ENCODE measurements around the gene MBP. TPM values are rescaled to one million over a fixed set of nuclear protein-coding genes. Genes with fewer than 3 reads are reported as not detected.

MBP gene
- polyA plus RNA-seq, 1 experiment, result 5.3 TPM

GRCh38 chr18:77161383-77161782, 28.8 kb upstream of the MBP start:
- Histone ChIP-seq H3K4me3 (ENCODE audit: low read depth, low read length) (no peak overlapping the region), H3K27me3 (ENCODE audit: control insufficient read depth, insufficient read depth, low read length) (peaks cover 15% of the 10 kb centered on the region), H3K9me3 (ENCODE audit: control insufficient read depth, insufficient read depth, low read length) (peaks cover 3% of the 10 kb centered on the region; the same call in 1 of the 2 replicates), H3K27ac (ENCODE audit: low read depth, low read length) (no peak overlapping the region)
- DNase-seq (ENCODE audit: low read depth, low spot score), result no peak
- ChIA-PET POLR2A (no interaction called here), CTCF (no interaction called here)
- TF ChIP-seq, protein P1, sequence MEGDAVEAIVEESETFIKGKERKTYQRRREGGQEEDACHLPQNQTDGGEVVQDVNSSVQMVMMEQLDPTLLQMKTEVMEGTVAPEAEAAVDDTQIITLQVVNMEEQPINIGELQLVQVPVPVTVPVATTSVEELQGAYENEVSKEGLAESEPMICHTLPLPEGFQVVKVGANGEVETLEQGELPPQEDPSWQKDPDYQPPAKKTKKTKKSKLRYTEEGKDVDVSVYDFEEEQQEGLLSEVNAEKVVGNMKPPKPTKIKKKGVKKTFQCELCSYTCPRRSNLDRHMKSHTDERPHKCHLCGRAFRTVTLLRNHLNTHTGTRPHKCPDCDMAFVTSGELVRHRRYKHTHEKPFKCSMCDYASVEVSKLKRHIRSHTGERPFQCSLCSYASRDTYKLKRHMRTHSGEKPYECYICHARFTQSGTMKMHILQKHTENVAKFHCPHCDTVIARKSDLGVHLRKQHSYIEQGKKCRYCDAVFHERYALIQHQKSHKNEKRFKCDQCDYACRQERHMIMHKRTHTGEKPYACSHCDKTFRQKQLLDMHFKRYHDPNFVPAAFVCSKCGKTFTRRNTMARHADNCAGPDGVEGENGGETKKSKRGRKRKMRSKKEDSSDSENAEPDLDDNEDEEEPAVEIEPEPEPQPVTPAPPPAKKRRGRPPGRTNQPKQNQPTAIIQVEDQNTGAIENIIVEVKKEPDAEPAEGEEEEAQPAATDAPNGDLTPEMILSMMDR (IDR thresholded peaks at IDR 0.05; ENCODE audit: low read depth, low read length), result no peak

DNA sequence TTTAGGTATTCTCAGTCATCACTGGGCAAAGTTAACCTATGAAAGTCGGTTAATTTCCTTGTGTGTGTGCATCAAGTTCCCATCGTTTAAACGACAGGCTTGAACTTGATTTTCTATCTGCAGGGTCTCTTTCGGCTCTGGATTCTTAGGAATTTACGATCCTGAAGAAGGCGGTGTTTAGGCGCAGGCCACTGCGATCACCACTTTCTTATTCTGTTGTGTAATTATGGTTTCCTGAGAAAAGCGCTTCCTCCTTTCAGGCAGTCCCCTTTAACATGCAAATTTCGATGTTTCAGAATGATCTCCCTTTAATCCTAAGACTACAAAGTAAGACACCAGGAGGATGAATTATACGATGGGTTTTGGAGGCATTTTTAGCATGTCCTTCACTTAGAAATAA, 27.9 kb upstream of the MBP start:
- H3K27me3 ChIP-seq (ENCODE audit: control insufficient read depth, insufficient read depth, low read length), result peaks cover 16% of the 10 kb centered on the region
- CTCF ChIA-PET, result no interaction called here
- no peak overlapping the region for H3K27ac ChIP-seq (ENCODE audit: low read depth, low read length)
- H3K4me3 ChIP-seq (ENCODE audit: low read depth, low read length), result no peak overlapping the region
- POLR2A ChIA-PET, result no interaction called here
- H3K9me3 ChIP-seq (ENCODE audit: control insufficient read depth, insufficient read depth, low read length), result peaks cover 3% of the 10 kb centered on the region; the same call in 1 of the 2 replicates
- TF ChIP-seq, protein P1 (IDR thresholded peaks at IDR 0.05; ENCODE audit: low read depth, low read length), result no peak
- DNase-seq (ENCODE audit: low read depth, low spot score), result no peak

- Histone ChIP-seq H3K27ac (ENCODE audit: low read depth, low read length) (no peak overlapping the region), H3K4me3 (ENCODE audit: low read depth, low read length) (no peak overlapping the region), H3K9me3 (ENCODE audit: control insufficient read depth, insufficient read depth, low read length) (peaks cover 3% of the 10 kb centered on the region; the same call in 1 of the 2 replicates), H3K27me3 (ENCODE audit: control insufficient read depth, insufficient read depth, low read length) (peaks cover 8% of the 10 kb centered on the region)
- ChIA-PET CTCF (interaction anchor here (0.6 kb wide), 1 partner anchor 19 kb away, joined by 3 read pairs; no protein-coding TSS in a partner anchor), POLR2A (no interaction called here)
- DNase-seq (ENCODE audit: low read depth, low spot score), result no peak
- TF ChIP-seq, protein P1 (IDR thresholded peaks at IDR 0.05; ENCODE audit: low read depth, low read length), result no peak
Observed at GRCh38 chr18:77157312-77157711, 24.7 kb upstream of the MBP start.

GRCh38 chr18:77155031-77155430, 22.4 kb upstream of the MBP start:
- peaks cover 8% of the 10 kb centered on the region for H3K27me3 ChIP-seq (ENCODE audit: control insufficient read depth, insufficient read depth, low read length)
- TF ChIP-seq, protein P1 (IDR thresholded peaks at IDR 0.05; ENCODE audit: low read depth, low read length), result no peak
- peaks cover 3% of the 10 kb centered on the region; the same call in 1 of the 2 replicates for H3K9me3 ChIP-seq (ENCODE audit: control insufficient read depth, insufficient read depth, low read length)
- no peak for DNase-seq (ENCODE audit: low read depth, low spot score)
- no peak overlapping the region for H3K27ac ChIP-seq (ENCODE audit: low read depth, low read length)
- ChIA-PET POLR2A (no interaction called here), CTCF (no interaction called here)
- no peak overlapping the region for H3K4me3 ChIP-seq (ENCODE audit: low read depth, low read length)

GRCh38 chr18:77153404-77153803, 20.8 kb upstream of the MBP start:
- TF ChIP-seq, protein P1 (IDR thresholded peaks at IDR 0.05; ENCODE audit: low read depth, low read length), result no peak
- peaks cover 5% of the 10 kb centered on the region for H3K27me3 ChIP-seq (ENCODE audit: control insufficient read depth, insufficient read depth, low read length)
- POLR2A ChIA-PET, result no interaction called here
- DNase-seq (ENCODE audit: low read depth, low spot score), result no peak
- no peak overlapping the region for H3K27ac ChIP-seq (ENCODE audit: low read depth, low read length)
- CTCF ChIA-PET, result interaction anchor here (0.8 to 1.1 kb wide), 2 partner anchors 58 to 153 kb away, joined by 3 read pairs; no protein-coding TSS in a partner anchor
- H3K9me3 ChIP-seq (ENCODE audit: control insufficient read depth, insufficient read depth, low read length), result peaks cover 3% of the 10 kb centered on the region; the same call in 1 of the 2 replicates
- no peak overlapping the region for H3K4me3 ChIP-seq (ENCODE audit: low read depth, low read length)

Data from AG04450 (cell line).